GM19452 (cell line): ENCODE results near the gene XRCC5.
A peak's percentile ranks its signal among the peaks of the same experiment; 100 is the strongest.
"Not testable (repeated sequence)": the region's sequence is repeated elsewhere in the genome, so short reads cannot be mapped to it uniquely, and the experiment has no call there.

Experiments
- ATAC-seq: cut with Tn5 transposase; IDR thresholded peaks from one replicate; pipeline ENCODE4 v1.9.1; 2021; ENCODE audit not compliant: unreplicated experiment

XRCC5 gene

DNA sequence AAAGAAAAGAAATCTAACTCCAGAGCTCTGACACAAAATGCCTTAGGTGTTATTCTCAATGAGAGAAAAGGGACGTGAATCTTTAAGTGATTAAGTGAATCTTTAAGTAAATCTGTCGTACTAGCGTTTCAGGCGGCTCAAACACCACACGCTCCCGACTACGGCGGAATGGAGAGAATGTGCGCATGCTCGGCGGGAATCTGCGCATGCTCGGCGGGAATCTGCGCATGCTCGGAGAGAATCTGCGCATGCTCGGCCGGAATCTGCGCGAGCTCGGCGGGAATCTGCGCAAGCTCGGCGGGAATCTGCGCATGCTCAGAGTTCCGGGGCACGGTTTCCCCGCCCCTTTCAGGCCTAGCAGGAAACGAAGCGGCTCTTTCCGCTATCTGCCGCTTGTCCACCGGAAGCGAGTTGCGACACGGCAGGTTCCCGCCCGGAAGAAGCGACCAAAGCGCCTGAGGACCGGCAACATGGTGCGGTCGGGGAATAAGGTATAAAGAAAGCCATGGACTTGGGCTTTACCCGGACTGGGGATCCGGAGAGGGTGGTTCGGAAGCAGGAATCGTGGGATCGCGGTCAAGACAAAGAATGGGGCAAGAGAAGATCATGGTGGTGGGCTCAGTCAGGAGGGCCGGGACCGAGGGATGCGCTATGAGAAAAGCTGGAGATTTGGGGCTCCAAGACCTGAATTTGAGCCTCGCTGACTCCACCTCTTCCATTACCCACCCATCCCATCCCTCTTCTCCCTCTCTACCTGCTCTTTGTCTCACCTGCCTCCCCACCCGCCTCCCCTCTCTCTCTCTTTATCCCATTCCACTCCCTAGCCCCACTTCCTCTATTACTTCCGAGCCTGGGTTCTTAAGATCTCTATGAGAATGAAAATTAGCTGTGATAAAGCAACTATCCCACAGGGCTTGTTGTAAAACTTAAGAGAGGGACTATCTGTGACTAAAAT, at the start of gene XRCC5:
Gene XRCC5 (plus strand): TSS at position 382 of the 955 bp plus-strand sequence. CDS start 89 bp downstream, at position 471.
- ATAC-seq, result peak; percentile 49

DNA sequence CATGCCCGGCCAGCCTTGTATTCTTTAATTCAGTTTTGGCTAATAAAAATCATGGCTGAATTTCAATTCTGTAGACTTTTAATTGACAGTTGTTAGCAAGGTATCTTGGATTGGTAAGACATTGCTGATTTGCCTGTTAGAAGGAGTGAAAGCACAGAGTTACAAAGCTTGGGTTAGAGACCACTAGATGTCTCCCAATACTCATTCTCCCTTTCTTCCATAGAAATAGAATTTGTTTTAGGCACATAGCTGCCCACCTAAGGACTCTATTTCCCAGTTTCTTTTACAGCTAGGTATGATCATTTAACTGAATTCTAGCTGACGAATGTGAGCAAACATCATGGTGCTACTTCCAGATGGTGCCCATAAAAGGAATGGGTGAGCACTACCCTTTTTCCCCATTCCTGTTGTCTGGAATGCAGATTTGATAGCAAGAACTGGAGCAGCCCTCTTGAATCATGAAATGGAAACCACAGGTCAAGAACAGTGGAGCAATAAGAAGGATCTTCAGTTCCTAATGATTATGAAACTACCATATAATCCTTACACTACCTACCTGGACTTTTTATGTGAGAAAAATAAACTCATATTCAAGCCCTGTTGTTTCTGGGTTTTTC, 45.0 kb upstream of the XRCC5 start:
- no peak for ATAC-seq

GRCh38 chr2:216064665-216065064, 44.5 kb upstream of the XRCC5 start:
- no peak for ATAC-seq

- ATAC-seq, result no peak
These were observed 42.9 kb upstream of the XRCC5 start for GRCh38 chr2:216066230-216066629.

DNA sequence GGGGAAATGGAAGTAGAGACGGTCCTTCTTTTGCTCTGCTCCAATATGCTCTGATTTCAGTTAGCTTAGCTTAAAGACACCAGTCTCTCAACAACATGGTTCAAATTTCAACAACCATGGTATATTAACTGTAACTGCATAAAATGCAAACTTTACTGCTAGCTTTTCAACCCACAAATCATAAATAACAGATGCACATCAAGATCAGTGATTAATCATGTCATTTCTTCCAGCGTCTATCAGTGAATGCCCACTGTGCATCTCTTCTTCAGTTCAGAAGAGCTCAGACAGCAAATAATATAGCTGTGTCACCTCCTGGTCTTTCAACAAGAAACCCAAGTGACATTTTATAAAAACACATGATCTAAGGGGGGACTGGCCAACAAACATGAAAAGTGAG, 40.1 kb upstream of the XRCC5 start:
- ATAC-seq, result no peak

DNA sequence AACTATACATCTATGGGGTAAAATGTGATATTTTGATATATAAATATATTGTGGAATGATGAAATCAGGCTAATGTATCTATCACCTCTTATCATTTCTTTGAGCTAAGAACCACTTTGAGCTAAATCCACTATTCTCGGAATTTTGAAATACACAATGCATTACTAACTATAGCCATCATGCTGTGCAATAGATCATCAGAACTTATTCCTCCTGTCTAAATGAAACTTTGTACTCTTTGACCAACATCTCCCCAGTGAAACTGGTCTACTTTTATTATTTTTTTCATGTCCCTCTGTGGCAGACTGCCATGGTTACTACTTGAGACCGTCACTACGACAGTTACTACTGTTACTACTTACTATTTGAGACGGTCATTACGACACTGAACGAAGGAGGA, 39.0 kb upstream of the XRCC5 start:
- no peak for ATAC-seq

GRCh38 chr2:216071111-216071851, 37.9 kb upstream of the XRCC5 start:
- no peak for ATAC-seq

DNA sequence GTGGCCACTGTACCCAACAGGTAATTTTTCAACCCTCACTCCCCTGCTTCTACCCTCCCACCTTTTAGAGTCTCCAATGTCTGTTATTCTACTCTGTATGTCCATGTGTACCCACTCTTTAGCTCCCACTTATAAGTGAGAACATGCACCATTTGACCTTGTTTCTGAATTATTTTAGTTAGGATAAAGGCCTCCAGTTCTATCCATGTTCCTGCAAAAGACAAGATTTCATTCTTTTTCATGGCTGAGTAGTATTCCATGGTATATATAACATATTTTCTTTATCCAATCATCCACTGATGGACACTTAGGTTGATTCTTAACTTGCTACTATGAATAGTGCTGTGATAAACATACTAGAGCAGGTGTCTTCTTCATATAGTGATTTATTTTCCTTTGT, 36.7 kb upstream of the XRCC5 start:
- ATAC-seq, result no peak

- ATAC-seq, result no peak
These were observed 35.4 kb upstream of the XRCC5 start for GRCh38 chr2:216073773-216074172.

- no peak for ATAC-seq
These were observed 34.8 kb upstream of the XRCC5 start for GRCh38 chr2:216074380-216074779.

DNA sequence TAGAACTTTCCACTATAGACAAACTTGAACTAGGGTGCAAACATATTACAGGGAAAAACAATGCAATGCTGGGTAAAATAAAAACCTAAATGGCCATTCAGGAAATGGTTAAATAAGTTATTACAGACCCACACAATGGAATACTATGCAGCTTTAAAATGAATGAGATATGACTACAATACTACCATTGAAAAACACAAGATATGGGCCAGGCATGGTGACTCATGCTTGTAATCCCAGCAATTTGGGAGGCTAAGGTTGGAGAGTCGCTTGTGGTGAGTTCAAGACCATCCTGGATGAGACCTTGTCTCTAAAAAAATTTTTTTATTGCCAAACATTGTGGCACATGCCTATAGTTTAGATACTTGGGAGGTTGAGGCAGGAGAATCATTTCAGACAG, 34.4 kb upstream of the XRCC5 start:
- no peak for ATAC-seq

GRCh38 chr2:216075510-216076485, 33.4 kb upstream of the XRCC5 start:
- no peak for ATAC-seq

GRCh38 chr2:216078776-216079175, 30.4 kb upstream of the XRCC5 start:
- no peak for ATAC-seq

GRCh38 chr2:216080048-216080447, 29.1 kb upstream of the XRCC5 start:
- ATAC-seq, result not testable (repeated sequence)

GRCh38 chr2:216081012-216081411, 28.1 kb upstream of the XRCC5 start:
- ATAC-seq, result no peak

DNA sequence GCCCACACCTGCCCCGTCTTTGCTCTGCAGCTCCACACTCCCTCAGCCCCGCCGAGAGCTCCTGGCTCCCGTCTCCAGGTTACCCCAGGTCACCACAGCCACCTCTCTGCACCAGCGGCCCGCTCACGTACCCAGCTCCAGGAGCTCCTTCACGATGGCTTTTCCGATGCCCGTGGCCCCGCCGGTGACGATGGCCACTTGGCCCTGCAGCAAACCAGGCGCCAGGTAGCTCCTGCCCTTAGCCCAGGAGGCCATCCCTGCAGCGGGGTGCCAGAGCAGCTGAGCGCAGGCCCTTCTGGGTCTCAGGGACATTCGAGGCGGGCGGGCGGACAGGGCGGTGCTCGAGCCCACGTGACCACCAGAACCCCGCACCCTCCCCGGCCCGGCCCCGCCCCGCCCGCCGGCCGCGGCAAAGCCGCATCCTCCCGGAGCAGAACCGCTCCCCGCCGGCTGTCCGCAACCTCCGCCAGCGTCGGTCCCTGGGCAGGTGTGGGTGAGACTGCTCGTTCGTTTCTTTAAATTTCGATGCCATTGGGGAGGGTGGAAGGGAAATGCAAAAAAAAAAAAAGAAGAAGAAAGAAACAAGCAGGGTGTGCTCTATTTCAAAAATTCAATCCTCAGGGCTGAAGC, 27.5 kb upstream of the XRCC5 start, which contains the start of the genes PECR and TMEM169:
Gene PECR (minus strand): TSS at position 323 of the 630 bp plus-strand sequence. CDS start 68 bp downstream, at position 255.
Gene TMEM169 (plus strand): TSS at position 433 of the 630 bp plus-strand sequence. CDS start 14,045 bp downstream, outside the sequence.
- ATAC-seq, result peak; percentile 88

DNA sequence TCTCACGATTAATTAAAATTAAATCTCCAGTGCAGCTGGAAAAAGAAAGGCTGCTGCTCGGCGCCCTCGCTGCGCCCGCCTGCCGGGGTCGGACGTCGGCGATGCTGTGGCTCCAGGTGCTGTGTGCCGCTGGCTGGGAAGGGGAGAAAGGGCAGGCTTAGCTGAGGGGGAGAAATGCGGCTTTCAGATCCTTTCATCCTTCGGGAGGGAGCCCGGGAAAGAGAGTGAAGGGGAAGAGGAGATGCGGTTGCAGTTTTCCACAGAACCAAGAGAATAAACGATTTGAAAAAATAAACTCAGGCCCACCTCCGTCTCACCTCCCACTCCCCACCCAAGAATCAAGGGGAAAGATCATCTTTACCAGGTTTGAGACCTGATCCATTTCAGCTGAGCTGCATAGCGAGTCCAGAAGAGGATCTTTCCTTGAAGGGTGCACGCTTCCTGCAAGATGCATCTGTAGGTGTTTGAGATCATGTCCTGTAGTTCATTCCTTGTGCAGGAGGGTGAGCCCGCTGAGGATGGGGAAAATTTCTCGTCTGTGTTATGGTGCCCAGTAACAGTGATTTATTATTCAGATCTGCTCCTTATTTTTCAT, 26.9 kb upstream of the XRCC5 start:
- peak; percentile 23 for ATAC-seq

- ATAC-seq, result no peak
These were observed 26.3 kb upstream of the XRCC5 start for GRCh38 chr2:216082805-216083204.
